HUDEP-2 (cell line): ENCODE measurements around the gene RRAS.
A peak's percentile ranks its signal among the peaks of the same experiment; 100 is the strongest.
"Not testable (repeated sequence)": the region's sequence is repeated elsewhere in the genome, so short reads cannot be mapped to it uniquely, and the experiment has no call there.

Experiments
- DNase-seq, 76 experiments: peaks; one replicate each; lab custom pipeline; 2025; ENCODE audit not compliant: unreplicated experiment in 76 of 76; lab: John Stamatoyannopoulos, UW

RRAS gene

GRCh38 chr19:49635530-49636232 lies 4.3 kb downstream of the RRAS start:
- DNase-seq, result no peak

- DNase-seq, result not testable (repeated sequence)
Measured at GRCh38 chr19:49633273-49633672, 6.7 kb downstream of the RRAS start.

GRCh38 chr19:49632576-49632975 lies 7.4 kb downstream of the RRAS start:
- DNase-seq, result no peak

GRCh38 chr19:49631610-49632192 lies 8.2 kb downstream of the RRAS start:
- DNase-seq, result no peak

GRCh38 chr19:49631014-49631588 lies 8.8 kb downstream of the RRAS start:
- DNase-seq, result no peak

- no peak for DNase-seq
Measured at GRCh38 chr19:49629659-49630058, 10.3 kb downstream of the RRAS start.

GRCh38 chr19:49626226-49626625 lies 13.7 kb downstream of the RRAS start:
- no peak for DNase-seq

- DNase-seq, result no peak
Measured at GRCh38 chr19:49624967-49625910, 14.7 kb downstream of the RRAS start.

GRCh38 chr19:49617860-49618259 lies 22.1 kb downstream of the RRAS start:
- DNase-seq, result not testable (repeated sequence)

GRCh38 chr19:49616945-49617344 lies 23.0 kb downstream of the RRAS start:
- no peak for DNase-seq

GRCh38 chr19:49616532-49616931 lies 23.4 kb downstream of the RRAS start:
- DNase-seq, result no peak

- no peak for DNase-seq
Measured at GRCh38 chr19:49615861-49616260, 24.1 kb downstream of the RRAS start.

GRCh38 chr19:49614096-49614833 lies 25.7 kb downstream of the RRAS start:
- DNase-seq, result no peak

- peak in 1 of 76 experiments; percentile 25 for DNase-seq
Measured at GRCh38 chr19:49613374-49613773, 26.6 kb downstream of the RRAS start.

- DNase-seq, result no peak
Measured at GRCh38 chr19:49609499-49610092, 30.3 kb downstream of the RRAS start.

GRCh38 chr19:49605605-49606004 lies 34.3 kb downstream of the RRAS start:
- no peak for DNase-seq

- DNase-seq, result no peak
Measured at GRCh38 chr19:49602806-49603205, 37.1 kb downstream of the RRAS start.

GRCh38 chr19:49601482-49602038 lies 38.4 kb downstream of the RRAS start:
- DNase-seq, result no peak

GRCh38 chr19:49599378-49600295 lies 40.3 kb downstream of the RRAS start:
- DNase-seq, result no peak
